ENCODE results near the gene MCCC2.
"Not testable (repeated sequence)": the region's sequence is repeated elsewhere in the genome, so short reads cannot be mapped to it uniquely, and the experiment has no call there.

GRCh38 chr5:71609916-71610315 lies 22.8 kb downstream of the MCCC2 start:
- TF ChIP-seq, protein P1, sequence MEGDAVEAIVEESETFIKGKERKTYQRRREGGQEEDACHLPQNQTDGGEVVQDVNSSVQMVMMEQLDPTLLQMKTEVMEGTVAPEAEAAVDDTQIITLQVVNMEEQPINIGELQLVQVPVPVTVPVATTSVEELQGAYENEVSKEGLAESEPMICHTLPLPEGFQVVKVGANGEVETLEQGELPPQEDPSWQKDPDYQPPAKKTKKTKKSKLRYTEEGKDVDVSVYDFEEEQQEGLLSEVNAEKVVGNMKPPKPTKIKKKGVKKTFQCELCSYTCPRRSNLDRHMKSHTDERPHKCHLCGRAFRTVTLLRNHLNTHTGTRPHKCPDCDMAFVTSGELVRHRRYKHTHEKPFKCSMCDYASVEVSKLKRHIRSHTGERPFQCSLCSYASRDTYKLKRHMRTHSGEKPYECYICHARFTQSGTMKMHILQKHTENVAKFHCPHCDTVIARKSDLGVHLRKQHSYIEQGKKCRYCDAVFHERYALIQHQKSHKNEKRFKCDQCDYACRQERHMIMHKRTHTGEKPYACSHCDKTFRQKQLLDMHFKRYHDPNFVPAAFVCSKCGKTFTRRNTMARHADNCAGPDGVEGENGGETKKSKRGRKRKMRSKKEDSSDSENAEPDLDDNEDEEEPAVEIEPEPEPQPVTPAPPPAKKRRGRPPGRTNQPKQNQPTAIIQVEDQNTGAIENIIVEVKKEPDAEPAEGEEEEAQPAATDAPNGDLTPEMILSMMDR (IDR thresholded peaks at IDR 0.05) = not testable (repeated sequence)
- TF ChIP-seq POLR2A (IDR thresholded peaks at IDR 0.05) = not testable (repeated sequence)
